ENCODE results near the gene FAM24B. TPM values are rescaled to one million over a fixed set of nuclear protein-coding genes. Genes with fewer than 3 reads are reported as not detected.
A peak's percentile ranks its signal among the peaks of the same experiment; 100 is the strongest.
"Not testable (repeated sequence)": the region's sequence is repeated elsewhere in the genome, so short reads cannot be mapped to it uniquely, and the experiment has no call there.

The FAM24B gene
- total and polyA plus RNA-seq, 8 donors = 3.5 to 7.1 (median 4.9) TPM

DNA sequence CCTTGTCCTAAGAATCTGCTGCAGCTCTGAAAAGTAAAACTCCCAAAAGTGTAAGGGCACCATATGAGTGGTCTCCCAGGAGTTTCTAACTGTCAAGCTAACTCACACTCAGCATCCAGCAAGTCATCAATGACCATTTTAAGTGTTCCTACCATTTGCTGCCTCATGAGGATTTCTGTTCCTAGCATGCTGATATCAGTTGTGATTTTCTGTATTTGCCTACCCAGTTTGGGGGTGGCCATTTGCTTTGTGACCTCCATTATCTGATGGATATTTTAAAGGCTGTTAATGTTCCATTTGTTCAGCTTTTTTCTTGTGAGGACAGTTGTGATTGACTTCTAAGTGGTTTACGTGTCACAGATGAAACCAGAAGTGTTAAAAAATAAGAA, 2.9 kb downstream of the FAM24B start:
- H3K27ac ChIP-seq = no peak overlapping the region
- H3K9me3 ChIP-seq = no peaks in the 10 kb centered on the region
- no peaks in the 10 kb centered on the region for H3K36me3 ChIP-seq
- H3K4me1 ChIP-seq = peaks cover 0 to 15% (median 0%) of the 10 kb centered on the region in 3 donors
- H3K27me3 ChIP-seq = no peaks in the 10 kb centered on the region
- WGBS, 2 donors = 93 to 100% methylated on average over 1 of the region's 1 CpG
- H3K4me3 ChIP-seq = no peak overlapping the region
- TF ChIP-seq, protein P1, sequence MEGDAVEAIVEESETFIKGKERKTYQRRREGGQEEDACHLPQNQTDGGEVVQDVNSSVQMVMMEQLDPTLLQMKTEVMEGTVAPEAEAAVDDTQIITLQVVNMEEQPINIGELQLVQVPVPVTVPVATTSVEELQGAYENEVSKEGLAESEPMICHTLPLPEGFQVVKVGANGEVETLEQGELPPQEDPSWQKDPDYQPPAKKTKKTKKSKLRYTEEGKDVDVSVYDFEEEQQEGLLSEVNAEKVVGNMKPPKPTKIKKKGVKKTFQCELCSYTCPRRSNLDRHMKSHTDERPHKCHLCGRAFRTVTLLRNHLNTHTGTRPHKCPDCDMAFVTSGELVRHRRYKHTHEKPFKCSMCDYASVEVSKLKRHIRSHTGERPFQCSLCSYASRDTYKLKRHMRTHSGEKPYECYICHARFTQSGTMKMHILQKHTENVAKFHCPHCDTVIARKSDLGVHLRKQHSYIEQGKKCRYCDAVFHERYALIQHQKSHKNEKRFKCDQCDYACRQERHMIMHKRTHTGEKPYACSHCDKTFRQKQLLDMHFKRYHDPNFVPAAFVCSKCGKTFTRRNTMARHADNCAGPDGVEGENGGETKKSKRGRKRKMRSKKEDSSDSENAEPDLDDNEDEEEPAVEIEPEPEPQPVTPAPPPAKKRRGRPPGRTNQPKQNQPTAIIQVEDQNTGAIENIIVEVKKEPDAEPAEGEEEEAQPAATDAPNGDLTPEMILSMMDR (IDR thresholded peaks at IDR 0.05) = no peak
- ATAC-seq (no peak), FAIRE-seq (no peak), DNase-seq (no peak)
- intact Hi-C loops (cut with DNase I) = no loop called here

DNA sequence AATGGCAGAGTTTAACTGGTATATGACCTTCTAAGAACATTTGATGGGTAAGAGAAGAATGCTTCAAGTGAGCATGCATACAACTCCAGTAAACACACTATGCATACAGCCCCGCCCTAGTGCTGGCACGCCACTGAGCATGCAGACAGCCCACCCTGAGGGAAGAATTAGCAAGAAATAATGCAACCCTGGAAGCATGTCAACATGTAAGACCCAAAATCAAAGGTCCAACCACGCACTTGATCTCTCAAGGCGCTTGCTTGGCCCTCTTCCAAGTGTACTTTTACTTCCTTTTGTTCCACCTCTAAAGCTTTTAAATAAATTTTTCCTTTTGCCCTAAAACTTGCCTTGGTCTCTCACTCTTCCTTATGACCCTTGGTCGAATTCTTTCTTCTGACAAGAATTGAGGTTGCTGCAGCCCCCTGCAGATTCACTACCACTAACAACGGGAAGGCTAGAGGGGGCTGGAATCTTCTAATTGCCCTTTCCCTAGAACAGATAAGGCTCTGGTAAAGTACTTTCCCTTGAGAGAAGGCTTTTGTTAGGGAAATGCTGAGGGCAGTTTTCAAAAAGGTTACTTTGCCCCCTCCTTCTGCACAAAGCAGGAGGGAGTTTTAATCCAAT, 3.4 kb downstream of the FAM24B start:
- H3K27ac ChIP-seq = no peak overlapping the region
- no peak for ATAC-seq
- DNase-seq = no peak
- no peak for FAIRE-seq
- no peaks in the 10 kb centered on the region for H3K27me3 ChIP-seq
- no peaks in the 10 kb centered on the region for H3K36me3 ChIP-seq
- no peak overlapping the region for H3K4me3 ChIP-seq
- TF ChIP-seq, protein P1 (IDR thresholded peaks at IDR 0.05) = no peak
- peaks cover 0 to 15% (median 0%) of the 10 kb centered on the region in 3 donors for H3K4me1 ChIP-seq
- H3K9me3 ChIP-seq = no peaks in the 10 kb centered on the region
- WGBS, 2 donors = 52 to 56% methylated on average over 6 of the region's 6 CpGs
- intact Hi-C loops (cut with DNase I) = no loop called here

DNA sequence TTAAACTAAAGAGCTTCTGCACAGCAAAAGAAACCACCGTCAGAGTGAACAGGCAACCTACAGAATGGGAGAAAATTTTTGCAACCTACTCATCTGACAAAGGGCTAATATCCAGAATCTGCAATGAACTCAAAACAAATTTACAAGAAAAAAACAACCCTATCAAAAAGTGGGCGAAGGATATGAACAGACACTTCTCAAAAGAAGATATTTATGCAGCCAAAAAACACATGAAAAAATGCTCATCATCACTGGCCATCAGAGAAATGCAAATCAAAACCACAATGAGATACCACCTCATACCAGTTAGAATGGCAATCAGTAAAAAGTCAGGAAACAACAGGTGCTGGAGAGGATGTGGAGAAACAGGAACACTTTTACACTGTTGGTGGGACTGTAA, 7.4 kb downstream of the FAM24B start:
- H3K4me1 ChIP-seq; ATAC-seq; H3K27ac ChIP-seq; H3K36me3 ChIP-seq; H3K4me3 ChIP-seq; DNase-seq; FAIRE-seq; H3K9me3 ChIP-seq; intact Hi-C loops (cut with DNase I); H3K27me3 ChIP-seq: not testable (repeated sequence)
- 95 to 100% methylated on average over 1 of the region's 2 CpGs for WGBS, 2 donors

DNA sequence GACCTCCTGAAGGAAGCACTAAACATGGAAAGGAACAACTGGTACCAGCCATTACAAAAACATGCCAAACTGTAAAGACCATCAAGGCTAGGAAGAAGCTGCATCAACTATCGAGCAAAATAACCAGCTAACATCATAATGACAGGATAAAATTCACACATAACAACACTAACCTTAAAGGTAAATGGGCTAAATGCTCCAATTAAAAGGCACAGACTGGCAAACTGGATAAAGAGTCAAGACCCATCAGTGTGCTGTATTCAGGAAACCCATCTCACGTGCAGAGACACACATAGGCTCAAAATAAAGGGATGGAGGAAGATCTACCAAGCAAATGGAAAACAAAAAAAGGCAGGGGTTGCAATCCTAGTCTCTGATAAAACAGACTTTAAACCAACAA, 10.6 kb downstream of the FAM24B start:
- DNase-seq; H3K9me3 ChIP-seq; intact Hi-C loops (cut with DNase I); H3K4me3 ChIP-seq; FAIRE-seq; H3K27me3 ChIP-seq; H3K27ac ChIP-seq; ATAC-seq; H3K36me3 ChIP-seq: not testable (repeated sequence)
- WGBS, 2 donors = 88 to 96% methylated on average over 1 of the region's 2 CpGs
- H3K4me1 ChIP-seq = peaks cover 6 to 23% (median 18%) of the 10 kb centered on the region in 3 donors

DNA sequence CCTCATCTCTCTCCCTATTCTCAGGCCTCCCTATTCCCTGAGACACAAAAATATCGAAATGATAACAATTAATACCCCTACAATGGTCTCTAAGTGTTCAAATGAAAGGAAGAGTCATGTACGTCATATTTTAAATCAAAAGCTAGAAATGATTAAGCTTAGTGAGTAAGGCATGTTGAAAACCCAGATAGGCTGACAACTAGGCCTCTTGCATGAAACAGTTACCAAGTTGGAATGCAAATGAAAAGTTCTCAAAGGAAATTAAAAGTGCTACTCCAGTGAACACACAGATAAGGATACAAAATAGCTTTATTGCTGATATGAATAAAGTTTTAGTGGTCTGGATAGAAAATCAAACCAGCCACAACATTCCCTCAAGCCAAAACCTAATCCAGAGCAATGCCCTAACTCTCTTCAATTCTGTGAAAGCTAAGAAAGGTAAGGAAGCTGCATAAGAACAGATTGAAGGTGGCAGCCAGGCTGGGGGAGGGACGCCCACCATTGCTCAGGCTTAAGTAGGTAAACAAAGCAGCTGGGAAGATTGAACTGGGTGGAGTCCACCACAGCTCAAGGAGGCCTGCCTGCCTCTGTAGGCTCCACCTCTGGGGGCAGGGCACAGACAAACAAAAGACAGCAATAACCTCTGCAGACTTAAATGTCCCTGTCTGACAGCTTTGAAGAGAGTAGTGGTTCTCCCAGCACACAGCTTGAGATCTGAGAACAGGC, 12.5 kb downstream of the FAM24B start:
- H3K27me3 ChIP-seq; H3K9me3 ChIP-seq; H3K27ac ChIP-seq; ATAC-seq; H3K4me3 ChIP-seq; intact Hi-C loops (cut with DNase I); H3K36me3 ChIP-seq; FAIRE-seq; DNase-seq: not testable (repeated sequence)
- H3K4me1 ChIP-seq = peaks cover 12 to 33% (median 18%) of the 10 kb centered on the region in 3 donors
- WGBS, 2 donors = 72 to 73% methylated on average over 3 of the region's 3 CpGs

DNA sequence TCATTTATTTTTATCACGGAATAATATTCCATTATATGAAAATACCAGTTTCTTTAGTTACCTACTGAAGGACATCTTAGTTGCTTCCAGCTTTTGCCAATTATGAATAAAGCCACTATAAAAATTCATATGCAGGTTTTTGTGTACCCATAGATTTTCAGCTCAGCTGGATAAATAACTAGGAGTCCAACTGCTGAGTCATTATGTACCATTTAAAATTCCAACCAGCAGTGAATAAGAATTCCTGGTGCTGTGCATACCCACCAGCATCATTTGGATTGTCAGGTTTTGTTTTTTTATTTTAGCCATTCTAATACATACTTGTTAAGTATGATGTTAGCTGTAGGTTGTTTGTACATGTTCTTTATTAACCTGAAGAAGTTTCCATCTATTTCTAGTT, 14.5 kb downstream of the FAM24B start:
- TF ChIP-seq, protein P1 (IDR thresholded peaks at IDR 0.05) = no peak
- Histone ChIP-seq H3K36me3 (no peaks in the 10 kb centered on the region), H3K27ac (no peak overlapping the region), H3K9me3 (no peaks in the 10 kb centered on the region), H3K27me3 (no peaks in the 10 kb centered on the region), H3K4me1 (peaks cover 12 to 38% (median 27%) of the 10 kb centered on the region in 3 donors), H3K4me3 (no peak overlapping the region)
- FAIRE-seq (peak; percentile 23), DNase-seq (no peak), ATAC-seq (peak; percentile 74 to 86 (median 82))
- intact Hi-C loops (cut with DNase I) = no loop called here
- WGBS, 2 donors = 33 to 37% methylated on average over 1 of the region's 1 CpG
